Endothelial cell (in vitro differentiated cells): ENCODE results near the gene DBI. TPM values are rescaled to one million over a fixed set of nuclear protein-coding genes. Genes with fewer than 3 reads are reported as not detected.

Experiments used
- DNase-seq: peaks from one replicate; pipeline ENCODE4 v3.0.0; 2021; ENCODE audit warnings: low spot score
- H3K27ac Mint-ChIP-seq: one replicate; pipeline ENCODE4 v1.8.0; 2021; ENCODE audit warnings: mixed read lengths, inconsistent platforms; ENCODE audit not compliant: unreplicated experiment
- H3K27me3 Mint-ChIP-seq: one replicate; pipeline ENCODE4 v1.8.0; 2021; ENCODE audit warnings: mild to moderate bottlenecking, moderate library complexity, mixed read lengths, inconsistent platforms; ENCODE audit not compliant: unreplicated experiment
- H3K36me3 Mint-ChIP-seq: one replicate; pipeline ENCODE4 v1.8.0; 2021; ENCODE audit warnings: mild to moderate bottlenecking, low read depth, mixed read lengths, inconsistent platforms; ENCODE audit not compliant: unreplicated experiment
- H3K4me1 Mint-ChIP-seq: one replicate; pipeline ENCODE4 v1.8.0; 2021; ENCODE audit warnings: mild to moderate bottlenecking, mixed read lengths, inconsistent platforms; ENCODE audit not compliant: unreplicated experiment
- H3K4me3 Mint-ChIP-seq: one replicate; pipeline ENCODE4 v1.8.0; 2021; ENCODE audit warnings: mild to moderate bottlenecking, mixed read lengths, inconsistent platforms; ENCODE audit not compliant: unreplicated experiment
- H3K9me3 Mint-ChIP-seq: one replicate; pipeline ENCODE4 v1.8.0; 2021; ENCODE audit warnings: mixed read lengths, inconsistent platforms; ENCODE audit not compliant: unreplicated experiment
- CTCF ChIP-seq: fragments of 200-600 bp; sonication (generic); IDR thresholded peaks from one replicate; pipeline ENCODE4 v1.5.0; 2021; ENCODE audit warnings: antibody characterized with exemption; ENCODE audit not compliant: unreplicated experiment
- long read RNA-seq: library from polyadenylated mRNA; unstranded; transcript quantifications from one replicate; pipeline ENCODE4 v2.0.0, GENCODE V29; 2020; ENCODE audit not compliant: unreplicated experiment
- total RNA-seq: library from RNA; stranded (reverse); fragmentation: NEBNext Ultra II Directional; extraction: Animal tissue kit (Norgen Biotek cat#: 25700); gene quantifications from one replicate; pipeline ENCODE4 v1.2.1, GENCODE V29; 2021; ENCODE audit not compliant: unreplicated experiment

The DBI gene
- 180 TPM for total RNA-seq
- long read RNA-seq, transcript DBI-202 (4 exons, 637 nt) = major isoform, 132 of 140 reads
- long read RNA-seq, partial matches to known transcripts = 1 of 140 reads
- long read RNA-seq, other reads (novel, unspliced or antisense) = 3 of 140 reads

- peaks cover 21% of the 10 kb centered on the region for H3K36me3 Mint-ChIP-seq
- no peak for TF ChIP-seq CTCF
- H3K27ac Mint-ChIP-seq = peak within 1 kb of the TSS; percentile 74
- H3K27me3 Mint-ChIP-seq = peaks cover 7% of the 10 kb centered on the region
- H3K9me3 Mint-ChIP-seq = no peaks in the 10 kb centered on the region
- DNase-seq = peak; percentile 92
- peak within 1 kb of the TSS; percentile 99 for H3K4me3 Mint-ChIP-seq
- peaks cover 32% of the 10 kb centered on the region for H3K4me1 Mint-ChIP-seq
These were observed at the start of gene DBI, which contains the start of gene C2orf76 for GRCh38 chr2:119366649-119367471. DBI (plus strand) TSS chr2:119366977; CDS start chr2:119367052, 75 bp downstream. C2orf76 (minus strand) TSS chr2:119366834; CDS start chr2:119339959, 26,875 bp downstream.

- Mint-ChIP-seq H3K4me3 (no peak overlapping the region), H3K27ac (no peak overlapping the region), H3K36me3 (no peaks in the 10 kb centered on the region), H3K27me3 (no peaks in the 10 kb centered on the region), H3K9me3 (no peaks in the 10 kb centered on the region), H3K4me1 (no peaks in the 10 kb centered on the region)
- no peak for TF ChIP-seq CTCF
- no peak for DNase-seq
These were observed 49.2 kb upstream of the DBI start for GRCh38 chr2:119317554-119317953.

- Mint-ChIP-seq H3K36me3 (no peaks in the 10 kb centered on the region), H3K4me3 (no peak overlapping the region), H3K4me1 (no peaks in the 10 kb centered on the region), H3K27ac (no peak overlapping the region), H3K9me3 (no peaks in the 10 kb centered on the region), H3K27me3 (peaks cover 2% of the 10 kb centered on the region)
- TF ChIP-seq CTCF = no peak
- no peak for DNase-seq
These were observed 47.2 kb upstream of the DBI start for GRCh38 chr2:119319593-119319992.

GRCh38 chr2:119323459-119323858, 43.3 kb upstream of the DBI start:
- Mint-ChIP-seq H3K4me3 (no peak overlapping the region), H3K36me3 (no peaks in the 10 kb centered on the region), H3K27me3 (peaks cover 2% of the 10 kb centered on the region), H3K27ac (no peak overlapping the region), H3K9me3 (no peaks in the 10 kb centered on the region), H3K4me1 (no peaks in the 10 kb centered on the region)
- no peak for TF ChIP-seq CTCF
- no peak for DNase-seq
